Ovary (tissue), 3 donors: Measurements from ENCODE around the gene SOCS4.

ENCODE experiments used
- CTCF ChIP-seq, 3 donors: fragments of 450-650 bp in 2 of 3; fragments of 200-600 bp in 1 of 3; IDR thresholded peaks; one replicate each; pipeline versions ENCODE4 v1.5.1 to v1.8.0; 2016 to 2022; ENCODE audit warnings: antibody characterized with exemption in 3 of 3, mild to moderate bottlenecking in 1 of 3
- EP300 ChIP-seq: sonication (generic); formaldehyde crosslinking; IDR thresholded peaks from one replicate; pipeline ENCODE4 v1.6.1; 2017; ENCODE audit warnings: antibody characterized with exemption
- POLR2A ChIP-seq: fragments of 450-650 bp; IDR thresholded peaks from one replicate; pipeline ENCODE4 v1.6.1; 2017; ENCODE audit warnings: antibody characterized with exemption, mild to moderate bottlenecking, moderate library complexity
- donor health status: DM: no; HTN: no; CAD: no.

DNA sequence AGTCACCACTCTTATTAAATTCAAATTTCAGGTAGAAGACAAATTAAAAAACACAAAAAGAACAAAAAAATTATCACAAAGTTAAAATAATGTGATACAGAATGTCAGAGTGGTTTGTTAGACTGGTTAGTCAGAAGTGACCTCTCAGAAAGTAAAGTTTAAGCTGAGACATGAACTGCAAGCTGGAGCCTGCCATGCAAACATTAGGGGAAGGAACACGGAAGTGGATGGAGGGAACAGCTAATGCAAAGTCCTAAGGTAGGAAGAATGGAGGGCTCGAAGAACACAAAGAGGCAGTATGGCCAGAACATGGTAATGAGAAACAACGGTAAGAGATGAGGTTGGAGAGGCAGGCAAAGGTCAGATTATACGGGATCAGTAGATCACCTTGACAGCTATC is 41.9 kb upstream of the SOCS4 start:
- TF ChIP-seq CTCF (IDR thresholded peaks at IDR 0.05) (no peak), POLR2A (no peak), EP300 (no peak)
